Bone marrow (tissue), 2 donors: ENCODE measurements around the gene DDX41.

Source experiments
- DNase-seq, 2 donors: peaks; one replicate each; lab custom pipeline; 2025; lab: John Stamatoyannopoulos, UW

Gene DDX41

GRCh38 chr5:177483994-177484901 is 32.5 kb downstream of the DDX41 start:
- DNase-seq: no peak

- DNase-seq: no peak
Measured at GRCh38 chr5:177483042-177483441, 33.7 kb downstream of the DDX41 start.

DNA sequence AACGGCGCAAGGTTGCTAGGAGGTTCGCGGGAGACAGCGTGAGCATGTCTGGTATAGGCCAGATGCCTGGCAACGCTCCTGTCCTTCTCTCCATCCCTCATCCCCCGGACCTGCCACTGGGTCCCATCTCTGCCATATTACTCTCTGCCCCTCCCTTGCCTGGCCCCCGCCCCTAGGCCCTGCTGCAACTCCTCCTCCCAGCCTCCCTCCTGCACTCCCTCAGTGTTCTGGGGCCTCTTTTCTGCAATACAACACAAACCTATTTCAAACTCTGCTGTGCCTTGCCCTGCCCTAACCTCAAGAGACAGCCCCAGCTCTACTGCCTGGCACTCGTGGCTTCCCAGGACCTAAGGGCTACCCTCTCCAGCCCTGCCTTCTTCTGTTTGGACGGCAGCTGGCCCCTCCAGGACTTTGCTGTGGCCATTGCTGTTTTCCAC is 34.4 kb downstream of the DDX41 start:
- DNase-seq: no peak

GRCh38 chr5:177479774-177480173 is 37.0 kb downstream of the DDX41 start:
- no peak for DNase-seq

DNA sequence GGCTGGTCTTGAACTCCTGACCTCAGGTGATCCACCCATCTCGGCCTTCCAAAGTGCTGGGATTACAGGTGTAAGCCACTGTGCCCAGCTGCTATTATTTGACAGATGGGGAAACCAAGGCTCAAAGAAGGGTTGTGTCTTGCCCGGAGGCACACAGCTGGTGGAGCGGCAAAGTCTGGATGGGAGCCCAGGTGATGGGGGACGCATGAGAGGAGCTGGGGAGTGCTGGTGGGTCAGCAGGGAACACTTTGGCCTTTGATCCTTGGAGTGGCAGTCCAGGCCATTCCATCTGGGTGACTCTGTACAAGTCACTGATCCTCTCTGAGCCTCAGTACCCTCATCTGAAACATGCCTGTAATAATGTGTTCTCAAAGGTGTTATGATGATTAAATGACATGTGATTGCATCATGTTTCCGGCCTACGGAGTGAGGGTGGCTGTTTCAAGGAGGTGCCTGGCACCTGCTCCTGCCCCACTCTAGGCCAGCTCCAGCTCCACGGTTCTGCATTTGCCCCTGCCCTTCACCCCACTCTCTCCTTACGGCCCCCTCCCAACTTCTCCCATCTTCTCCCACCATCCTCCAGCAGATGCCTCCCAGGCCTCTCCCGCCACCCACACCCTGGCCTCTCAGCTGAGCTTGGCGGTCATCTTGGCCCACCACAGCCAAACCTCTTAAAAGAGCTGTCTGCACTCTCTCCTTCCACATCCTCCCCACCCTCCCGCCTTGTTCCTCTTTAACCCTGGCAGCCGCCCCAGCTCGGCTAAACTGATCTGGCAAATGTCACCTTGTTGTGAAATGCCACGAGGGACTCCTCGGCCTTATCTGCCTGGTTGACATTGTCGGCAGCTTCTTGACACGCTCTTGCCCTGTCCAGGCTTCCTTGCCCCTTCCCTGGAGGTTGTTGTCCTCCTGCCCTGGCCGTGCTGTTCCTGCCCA is 37.8 kb downstream of the DDX41 start:
- DNase-seq: peak; percentile 48 to 60

- no peak for DNase-seq
Measured at GRCh38 chr5:177477701-177478477, 38.9 kb downstream of the DDX41 start.

DNA sequence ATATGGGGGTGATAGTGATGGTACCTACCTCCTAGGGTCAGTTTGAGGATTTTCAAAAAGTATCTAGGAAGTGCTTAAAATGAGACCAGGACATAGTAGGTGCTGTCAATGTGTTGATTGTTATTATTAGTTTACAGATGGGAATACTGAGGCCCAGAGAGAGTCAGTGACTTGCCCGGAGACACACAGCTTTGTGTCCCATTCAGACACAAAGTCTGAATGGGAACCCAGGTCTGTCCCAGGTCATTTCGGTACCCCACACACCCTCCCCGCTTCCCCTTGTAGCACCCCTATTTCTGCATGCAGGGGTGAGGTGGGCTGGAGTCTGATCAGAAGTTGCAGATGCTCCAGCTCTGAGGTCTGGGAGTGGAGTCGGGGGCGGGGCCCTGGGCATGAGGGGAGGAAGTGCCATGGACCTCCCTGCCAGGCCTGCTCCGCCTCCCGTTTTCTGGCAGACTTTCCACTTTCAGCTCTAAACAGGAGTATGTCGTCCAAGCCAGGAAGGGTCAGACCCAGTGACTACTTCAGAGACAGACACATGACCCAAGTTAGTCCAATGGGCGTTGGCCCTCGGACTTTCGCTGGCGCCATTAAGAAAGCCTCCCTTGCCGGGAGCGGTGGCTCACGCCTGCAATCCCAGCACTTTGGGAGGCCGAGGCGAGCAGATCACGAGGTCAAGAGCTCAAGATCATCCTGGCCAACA is 40.1 kb downstream of the DDX41 start:
- DNase-seq: no peak

DNA sequence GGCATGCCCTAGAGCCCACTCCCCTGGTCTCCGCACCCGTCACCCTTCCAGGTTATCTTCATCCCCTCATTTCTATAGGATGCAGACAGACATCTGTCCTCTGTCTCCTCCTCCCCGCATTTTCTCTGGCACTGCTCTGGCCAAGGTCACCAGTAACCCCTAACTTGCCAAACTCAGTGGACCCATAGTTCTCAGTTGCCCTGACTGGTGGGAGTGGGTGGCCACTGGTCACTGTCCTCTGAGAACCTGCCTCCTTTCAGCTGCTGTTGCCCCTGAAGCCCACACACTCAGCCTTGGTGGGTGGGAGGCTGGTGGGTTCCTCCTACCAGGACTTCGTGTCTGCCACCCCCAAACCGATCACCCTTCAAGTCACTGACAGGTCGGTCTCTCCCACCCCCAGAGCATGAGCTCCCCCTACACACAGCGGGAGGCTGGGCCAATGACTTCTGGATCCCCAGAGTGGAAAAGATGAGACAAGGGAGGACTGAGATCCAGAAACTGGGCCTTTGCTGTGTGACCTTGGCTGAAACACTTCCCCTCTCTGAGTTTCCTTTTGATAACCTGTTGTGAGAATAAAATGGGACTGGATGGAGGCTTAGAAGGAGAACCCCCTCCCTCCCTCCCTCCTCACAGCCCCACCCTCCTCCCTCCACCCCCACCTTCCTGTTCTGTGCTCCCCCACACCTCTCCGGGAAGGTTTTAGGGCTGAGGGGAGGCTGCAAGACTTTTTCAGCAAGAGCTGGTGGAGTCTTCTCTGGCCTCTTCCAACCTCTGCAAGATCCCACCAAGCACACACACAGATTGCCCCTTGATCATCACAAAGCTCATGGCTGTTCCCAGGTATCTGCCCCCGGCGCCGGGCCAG is 41.0 kb downstream of the DDX41 start:
- no peak for DNase-seq

- DNase-seq: no peak
Measured at GRCh38 chr5:177474846-177475562, 41.8 kb downstream of the DDX41 start.

- no peak for DNase-seq
Measured at GRCh38 chr5:177474002-177474476, 42.7 kb downstream of the DDX41 start.

GRCh38 chr5:177473443-177474001 is 43.2 kb downstream of the DDX41 start, which contains the start of gene DBN1:
Gene DBN1, minus strand, starts transcription at chr5:177473634. Its CDS starts 113 bp downstream, at chr5:177473521.
- DNase-seq: no peak

DNA sequence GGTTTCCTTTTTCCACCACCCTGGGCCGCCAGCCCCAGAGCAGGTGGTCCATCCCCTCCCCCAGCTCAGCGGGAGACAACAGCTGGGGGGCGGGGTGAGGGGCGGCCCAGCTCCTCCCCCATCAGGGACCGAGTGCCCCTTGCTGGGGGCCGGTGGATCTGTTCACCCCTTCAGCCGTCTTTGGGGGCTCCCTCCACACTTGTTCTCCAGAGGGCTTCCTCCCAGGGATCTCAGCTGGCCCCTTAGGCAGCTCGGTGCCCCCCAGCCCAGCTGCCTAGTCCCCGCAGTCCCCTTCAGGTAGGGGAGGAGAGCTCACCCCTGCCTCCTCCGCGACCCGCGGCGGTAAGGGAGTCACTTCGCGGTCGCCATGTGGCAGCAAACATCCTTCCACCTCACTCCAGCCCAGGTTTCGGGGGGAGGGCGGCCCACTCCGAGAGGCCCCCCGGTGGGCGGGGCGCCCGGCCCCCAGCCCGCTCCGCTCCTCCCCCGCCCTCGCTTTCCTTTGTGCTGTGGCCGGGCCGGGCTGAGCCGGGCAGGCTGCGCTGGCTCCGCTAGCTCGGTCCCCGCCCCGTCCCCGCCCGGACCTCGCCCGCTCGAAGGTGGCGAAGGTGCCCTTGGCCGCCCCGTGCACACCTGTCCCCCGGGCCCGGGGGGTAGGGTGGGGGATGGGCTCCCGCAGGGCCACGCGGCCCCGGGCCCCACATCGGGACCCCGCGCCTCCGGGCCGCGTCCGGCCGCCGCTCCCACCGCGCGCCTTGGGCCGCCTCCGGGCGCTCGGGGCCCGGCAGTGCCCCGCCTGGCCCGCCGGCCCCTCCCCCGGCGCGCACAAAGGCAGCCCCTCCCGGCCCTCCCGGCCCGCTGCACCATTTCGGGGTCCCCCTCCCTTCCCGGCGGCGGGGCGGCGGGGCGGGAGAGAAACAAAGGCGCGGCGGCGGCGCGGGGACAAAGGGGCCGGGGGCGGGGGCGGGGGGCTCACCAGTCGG is 44.0 kb downstream of the DDX41 start:
- no peak for DNase-seq

DNA sequence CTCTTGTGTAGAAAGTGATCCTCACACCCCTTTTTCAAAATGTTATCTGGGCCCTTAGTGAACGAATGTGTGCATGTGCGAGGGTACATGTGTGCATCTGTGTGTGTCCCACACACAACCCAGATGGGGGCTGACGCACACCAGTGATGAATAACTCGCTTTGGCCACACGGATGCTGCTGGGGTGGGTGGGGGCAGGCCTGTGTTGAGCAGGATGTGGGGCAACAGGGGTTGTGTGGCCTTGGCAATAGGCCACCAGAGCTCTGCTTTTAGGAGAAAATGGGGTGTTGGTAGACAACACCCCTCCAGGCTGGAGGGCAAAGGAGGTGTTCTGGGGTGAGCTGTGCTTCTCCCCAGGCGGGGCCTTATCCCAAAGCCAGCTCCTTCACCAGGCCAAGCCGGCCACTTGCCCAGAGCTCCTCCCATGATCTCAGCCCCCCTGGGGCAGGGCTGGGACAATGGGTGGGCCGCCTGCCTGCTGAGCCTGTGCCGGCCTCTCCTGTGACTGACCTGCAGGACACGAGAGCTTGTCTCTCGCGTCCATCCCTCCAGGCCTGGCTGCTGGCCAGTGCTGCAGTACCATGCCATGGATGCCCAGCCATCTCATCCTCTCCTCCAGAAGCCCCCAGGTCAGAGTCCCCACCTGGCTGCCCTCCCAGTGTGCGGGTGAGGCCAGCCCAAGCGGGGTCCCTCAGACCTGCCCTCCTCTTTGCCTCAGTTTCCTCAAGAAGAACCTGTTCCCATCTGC is 45.0 kb downstream of the DDX41 start:
- DNase-seq: no peak

DNA sequence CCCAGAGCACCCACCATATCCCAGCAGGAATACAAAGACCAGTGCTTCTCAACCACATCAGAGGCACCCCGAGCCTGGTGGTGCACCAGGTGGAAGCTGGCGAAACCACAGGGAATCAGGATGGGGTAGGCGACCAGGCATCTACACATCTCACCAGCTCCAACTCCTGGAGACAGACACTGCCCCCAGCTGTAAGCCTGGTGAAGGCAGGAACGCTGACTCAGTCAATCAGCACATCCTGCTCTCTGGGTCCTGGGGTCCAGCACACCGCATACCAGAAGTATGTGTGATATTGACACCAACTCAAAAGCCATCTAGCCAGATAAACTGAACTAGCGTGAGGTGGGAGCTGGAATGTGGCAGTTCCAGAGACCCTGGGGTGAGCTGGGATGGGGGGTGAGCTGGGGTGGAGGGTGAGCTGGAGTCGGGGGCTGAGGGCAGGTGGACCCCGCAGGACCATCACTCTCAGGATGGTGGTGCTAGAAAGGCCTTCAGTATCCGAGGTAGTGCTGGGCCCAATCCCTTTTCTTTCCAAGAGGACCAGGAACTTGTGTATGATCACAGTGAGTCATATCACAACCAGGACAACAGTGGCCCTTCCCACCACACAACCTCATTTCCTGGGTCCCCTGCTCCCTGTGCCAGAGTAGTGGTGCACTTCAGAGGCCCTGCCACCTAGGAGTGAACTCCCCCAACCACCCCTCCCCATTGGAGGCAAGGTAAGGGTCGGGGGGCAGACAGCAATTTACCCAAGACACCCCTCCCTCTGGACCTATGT is 45.8 kb downstream of the DDX41 start:
- no peak for DNase-seq

DNA sequence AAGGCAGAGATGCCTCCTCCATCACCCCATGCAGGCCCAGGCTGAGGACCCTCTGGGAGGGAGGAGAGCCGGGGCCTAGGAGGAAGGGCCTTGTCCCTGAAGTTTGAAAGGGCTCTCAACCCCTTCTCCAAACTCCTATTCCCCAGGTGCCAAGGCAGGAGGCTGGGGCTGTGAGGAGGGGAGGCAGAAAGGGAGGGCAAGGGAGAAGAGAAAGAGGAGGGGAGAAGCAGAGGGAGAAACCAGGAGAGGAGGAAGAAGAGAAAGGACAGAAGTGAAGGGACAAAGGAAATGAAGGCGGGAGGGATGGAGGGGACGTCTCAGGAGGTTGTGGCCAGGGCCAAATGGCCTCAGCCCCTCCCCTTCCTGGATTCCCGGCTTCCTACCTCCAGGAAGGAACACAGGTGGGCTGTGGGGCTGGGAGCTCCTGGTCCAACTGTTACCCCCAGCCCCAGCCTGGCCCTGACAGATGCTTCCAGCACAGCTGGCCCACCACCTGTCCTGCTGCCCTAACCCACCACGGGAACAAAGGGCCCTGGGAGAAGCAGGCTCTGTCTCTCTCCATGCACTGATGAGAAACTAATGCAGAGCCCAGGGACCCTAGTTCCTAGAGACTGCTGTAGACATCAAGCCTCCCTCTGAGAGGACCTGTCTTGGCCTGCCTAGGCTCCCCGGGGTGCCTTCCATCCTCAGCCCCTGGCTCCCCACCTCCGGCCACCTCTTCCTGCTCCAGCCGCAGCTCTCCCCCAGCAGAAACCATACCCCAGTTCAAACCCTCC is 46.8 kb downstream of the DDX41 start:
- no peak for DNase-seq
